HG03354 (cell line): ENCODE data around the gene MKX.

Experiments
- ATAC-seq: cut with Tn5 transposase; IDR thresholded peaks from one replicate; pipeline ENCODE4 v1.9.1; 2021; ENCODE audit warnings: mild to moderate bottlenecking; ENCODE audit not compliant: unreplicated experiment, poor library complexity, severe bottlenecking

The MKX gene

DNA sequence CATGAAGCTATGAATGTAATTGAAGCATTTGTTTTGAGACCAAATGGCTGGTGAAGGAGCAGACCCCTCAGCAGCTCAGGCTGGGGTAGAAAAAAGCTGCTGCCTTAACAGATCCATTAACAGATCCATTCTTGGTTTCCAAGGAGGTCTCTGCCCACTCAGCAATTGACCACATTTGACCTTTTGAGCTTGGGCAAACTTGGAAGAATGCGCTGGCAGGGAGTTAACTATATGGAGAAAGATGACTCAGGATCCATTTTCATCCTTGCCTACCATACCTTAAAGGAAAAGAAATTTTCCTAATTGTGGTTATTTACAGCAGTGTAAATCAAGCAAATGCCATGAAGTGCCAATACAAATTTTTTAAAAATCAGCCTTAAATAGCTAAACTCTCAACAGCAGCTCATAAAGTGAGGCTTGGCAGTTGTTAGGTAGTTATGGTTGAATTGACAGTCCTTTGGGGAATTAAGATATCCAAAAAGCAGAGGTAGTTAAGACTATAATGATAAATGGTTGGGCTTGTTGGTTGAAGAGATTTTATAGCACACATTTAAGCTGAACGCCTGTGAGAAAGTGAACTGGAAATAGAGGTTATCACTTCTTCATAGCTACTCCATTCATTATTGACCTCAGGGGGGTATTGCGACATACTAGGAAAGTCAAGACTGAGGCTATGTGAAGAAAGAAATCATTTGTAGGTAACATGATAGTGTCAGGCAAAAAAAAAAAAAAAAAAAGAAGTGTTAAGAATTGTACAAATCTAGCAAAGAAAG is 83.9 kb downstream of the MKX start:
- ATAC-seq = no peak

DNA sequence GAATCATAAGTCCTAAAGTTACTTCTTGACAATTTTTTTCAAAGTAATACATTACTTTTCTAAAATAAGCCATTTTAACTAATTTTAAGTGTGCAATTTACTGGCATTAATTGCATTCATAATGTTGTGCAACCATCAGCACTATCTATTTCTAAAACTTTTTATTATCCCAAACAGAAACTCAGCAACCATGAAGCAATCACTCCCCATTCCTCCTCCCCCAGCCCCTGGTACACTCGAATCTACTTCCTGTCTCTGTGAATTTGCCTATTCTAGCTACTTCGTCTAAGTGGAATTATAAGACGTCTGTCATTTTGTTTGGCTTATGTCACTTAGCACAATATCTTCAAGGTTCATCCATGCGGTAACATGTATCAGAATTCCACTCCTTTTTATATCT is 84.9 kb downstream of the MKX start:
- no peak for ATAC-seq

DNA sequence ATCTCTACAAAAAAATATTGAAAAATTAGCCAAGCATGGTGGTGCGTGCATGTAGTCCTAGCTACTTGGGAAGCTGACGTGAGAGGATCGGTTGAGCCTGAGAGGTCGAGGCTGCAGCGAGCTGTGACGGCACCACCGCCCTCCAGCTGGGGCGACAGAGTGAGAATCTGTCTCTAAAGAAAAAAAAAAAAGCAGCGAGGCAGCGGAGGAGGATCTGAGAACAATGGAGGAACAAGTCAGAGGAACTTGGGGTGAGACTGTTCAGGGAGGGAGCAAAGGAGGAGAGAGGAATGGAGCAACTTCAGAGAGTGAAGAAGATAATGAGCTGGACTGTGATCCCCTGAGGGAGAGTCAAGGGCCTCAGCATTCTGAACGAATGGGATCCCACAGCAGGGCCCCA is 85.4 kb downstream of the MKX start:
- no peak for ATAC-seq

DNA sequence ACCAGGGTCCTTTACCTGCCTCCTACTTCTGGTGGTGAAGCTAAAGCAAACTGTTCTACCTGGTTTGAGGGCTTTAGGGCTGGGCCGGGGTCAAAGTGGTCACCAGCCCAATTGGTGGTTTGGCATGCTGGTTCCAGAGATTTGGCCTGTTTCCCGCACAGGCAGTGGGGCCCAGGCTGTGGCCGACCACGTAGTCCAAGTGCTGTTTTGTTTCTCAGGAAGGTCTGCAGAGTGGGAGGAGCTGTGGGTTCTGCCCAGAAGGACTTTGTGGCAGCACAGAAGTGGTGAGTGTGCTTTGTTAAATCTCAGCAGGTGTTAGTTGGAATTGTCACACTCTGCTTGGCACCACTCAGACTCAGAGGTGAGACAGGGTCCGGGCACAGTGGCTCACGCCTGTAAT is 85.8 kb downstream of the MKX start:
- ATAC-seq = no peak

- ATAC-seq = no peak
Measured at GRCh38 chr10:27658788-27659187, 86.8 kb downstream of the MKX start.

- ATAC-seq = no peak
Measured at GRCh38 chr10:27655296-27655695, 90.3 kb downstream of the MKX start.

DNA sequence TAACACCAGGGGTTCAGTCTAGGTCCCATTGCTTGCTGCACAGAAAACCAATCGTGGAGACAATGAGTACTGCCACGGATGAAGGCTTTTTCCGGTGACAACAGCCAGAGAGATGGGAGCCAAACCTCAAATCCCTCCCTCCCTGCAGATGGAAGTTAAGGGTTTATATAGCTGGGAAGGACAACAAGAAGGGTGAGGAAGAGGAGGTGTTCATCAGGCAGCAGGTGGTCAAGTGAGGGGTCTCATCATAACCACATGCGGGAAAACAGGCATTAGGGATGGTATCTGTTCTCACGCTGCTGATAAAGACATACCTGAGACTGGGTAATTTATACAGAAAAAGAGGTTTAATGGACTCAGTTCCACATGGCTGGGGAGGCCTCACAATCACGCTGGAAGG is 91.3 kb downstream of the MKX start:
- no peak for ATAC-seq

DNA sequence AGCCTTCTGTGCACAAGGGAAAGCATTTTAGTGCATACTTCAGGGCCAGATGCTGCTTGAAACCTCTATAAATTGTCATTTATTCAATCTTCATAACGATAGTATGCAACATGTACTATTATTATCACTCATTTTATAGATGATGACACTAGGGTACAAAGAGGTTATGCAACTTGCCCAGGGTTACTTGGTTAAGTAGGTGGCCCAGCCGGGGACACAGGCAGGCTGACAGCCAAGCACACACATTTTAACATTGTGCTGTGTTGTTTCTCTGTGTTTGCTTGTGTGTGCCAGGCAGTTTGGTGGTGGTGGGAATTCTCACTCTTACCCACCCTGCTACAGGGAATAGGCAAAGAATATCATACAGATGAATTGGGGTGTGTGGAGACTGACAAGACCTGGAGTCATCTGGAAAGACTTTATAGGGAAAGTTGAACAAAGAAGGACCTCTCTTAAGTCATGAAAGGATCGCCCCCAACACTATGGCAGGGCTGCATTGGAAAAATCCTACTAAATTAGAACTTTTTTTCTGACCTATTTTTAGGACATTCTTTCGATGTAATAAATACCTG is 98.9 kb downstream of the MKX start:
- no peak for ATAC-seq

- ATAC-seq = no peak
Measured at GRCh38 chr10:27646194-27646593, 99.4 kb downstream of the MKX start.

DNA sequence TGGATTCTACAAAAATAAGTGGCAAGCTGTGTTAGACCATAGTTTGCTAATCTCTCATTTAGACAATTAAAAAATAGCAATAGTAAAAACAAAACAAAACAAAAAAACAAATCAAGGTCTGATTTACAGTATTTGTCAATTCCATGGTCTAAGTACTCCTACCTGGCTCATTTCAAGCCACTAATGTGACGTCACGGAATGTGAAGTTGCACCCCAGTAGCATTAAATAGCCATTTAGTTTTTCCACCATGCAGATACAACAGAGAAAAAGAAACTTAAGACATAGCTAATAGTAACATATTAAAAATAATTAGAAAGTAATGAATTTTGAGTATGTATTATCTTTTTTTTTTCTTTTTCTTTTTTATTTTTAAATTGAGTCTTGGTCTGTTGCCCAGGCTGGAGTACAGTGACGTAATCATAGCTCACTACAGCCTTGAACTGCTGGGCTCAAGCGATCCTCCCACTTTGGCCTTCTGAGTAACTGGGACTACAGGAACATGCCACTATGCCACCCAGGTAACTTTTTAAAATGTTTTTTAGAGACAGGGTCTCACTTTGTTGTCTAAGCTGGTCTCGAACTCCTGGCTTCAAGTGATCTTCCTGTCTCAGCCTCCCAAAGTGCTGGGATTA is 101.2 kb downstream of the MKX start:
- no peak for ATAC-seq

GRCh38 chr10:27643301-27643700 is 102.3 kb downstream of the MKX start:
- no peak for ATAC-seq

- ATAC-seq = no peak
Measured at GRCh38 chr10:27642023-27642589, 103.5 kb downstream of the MKX start.

DNA sequence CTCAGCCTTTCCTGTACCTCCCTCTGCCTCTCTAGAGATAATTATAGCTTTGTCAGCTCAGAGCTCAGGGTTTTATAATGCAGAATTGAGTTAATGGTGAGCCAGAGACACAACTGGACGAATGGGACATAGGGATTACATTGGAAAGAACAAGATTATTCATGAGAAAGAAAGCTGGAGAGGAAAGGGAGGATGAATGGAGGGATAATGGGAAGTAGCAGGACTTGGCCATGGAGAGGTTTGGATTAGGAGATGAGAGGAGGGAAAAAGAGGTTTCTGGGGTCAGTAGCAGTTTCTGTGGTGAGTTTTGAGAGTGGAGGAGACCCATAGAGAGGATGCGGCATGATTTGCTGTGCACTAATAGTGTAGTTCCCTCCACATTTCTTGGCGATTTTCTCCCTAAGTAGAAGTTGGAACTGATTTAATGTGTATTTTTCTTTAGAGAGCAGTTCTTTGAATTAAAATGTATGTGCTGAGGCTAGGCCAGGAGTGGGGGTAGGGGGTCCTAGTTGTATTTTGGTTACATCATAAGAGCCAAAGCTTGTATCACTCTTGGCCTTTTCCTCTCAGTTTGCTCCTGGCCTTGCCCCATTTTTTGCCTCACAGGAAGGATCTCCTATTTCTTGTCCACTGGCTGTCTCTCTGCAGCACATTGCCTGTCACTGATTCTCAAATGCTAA is 107.4 kb downstream of the MKX start:
- no peak for ATAC-seq

GRCh38 chr10:27637601-27638000 is 108.0 kb downstream of the MKX start:
- ATAC-seq = no peak

DNA sequence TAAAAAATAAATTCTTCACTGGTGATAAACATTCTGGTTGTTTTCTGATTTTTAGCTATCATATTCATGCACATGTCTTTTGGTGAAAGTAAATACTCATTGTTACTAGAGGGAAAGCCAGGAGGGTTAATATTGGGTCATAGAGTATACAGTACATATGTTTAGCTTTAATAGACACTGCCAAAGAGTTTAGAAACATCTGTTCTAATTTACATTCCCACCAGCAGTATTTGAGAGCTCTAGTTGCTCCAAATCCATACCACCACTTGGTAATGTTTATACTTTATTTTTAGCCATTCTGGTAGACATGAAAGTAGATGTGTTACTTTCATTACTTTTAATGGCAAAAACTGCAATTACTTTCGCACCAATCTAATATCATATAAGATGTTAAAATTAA is 108.8 kb downstream of the MKX start:
- no peak for ATAC-seq

GRCh38 chr10:27635699-27636270 is 109.8 kb downstream of the MKX start:
- no peak for ATAC-seq

- ATAC-seq = no peak
Measured at GRCh38 chr10:27635290-27635689, 110.3 kb downstream of the MKX start.

GRCh38 chr10:27628621-27629020 is 117.0 kb downstream of the MKX start:
- ATAC-seq = no peak

DNA sequence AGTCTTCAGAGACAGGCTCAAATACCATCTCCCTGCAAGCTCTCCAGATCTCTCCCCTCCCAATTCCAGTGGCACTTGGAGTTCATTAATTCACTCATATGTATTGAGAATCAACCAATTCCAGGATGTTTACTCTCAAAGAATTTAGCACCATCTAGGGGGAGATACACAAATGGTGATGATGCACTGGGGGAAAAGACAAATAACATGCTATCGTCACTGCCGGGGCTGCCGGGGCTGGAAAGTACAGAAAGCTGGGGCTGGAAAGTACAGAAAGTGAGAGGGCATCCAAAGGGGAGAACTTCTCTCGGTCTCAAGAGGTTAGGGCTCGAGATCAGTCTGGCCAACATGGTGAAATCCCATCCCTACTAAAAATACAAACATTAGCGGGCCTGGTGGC is 118.7 kb downstream of the MKX start:
- no peak for ATAC-seq
